HG03520 (cell line): Measurements from ENCODE around the gene PPP1R14C.

Experiments used
- ATAC-seq: cut with Tn5 transposase; IDR thresholded peaks from one replicate; pipeline ENCODE4 v1.9.1; 2021; ENCODE audit warnings: mild to moderate bottlenecking, moderate library complexity; ENCODE audit not compliant: unreplicated experiment

PPP1R14C gene, protein sequence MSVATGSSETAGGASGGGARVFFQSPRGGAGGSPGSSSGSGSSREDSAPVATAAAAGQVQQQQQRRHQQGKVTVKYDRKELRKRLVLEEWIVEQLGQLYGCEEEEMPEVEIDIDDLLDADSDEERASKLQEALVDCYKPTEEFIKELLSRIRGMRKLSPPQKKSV

DNA sequence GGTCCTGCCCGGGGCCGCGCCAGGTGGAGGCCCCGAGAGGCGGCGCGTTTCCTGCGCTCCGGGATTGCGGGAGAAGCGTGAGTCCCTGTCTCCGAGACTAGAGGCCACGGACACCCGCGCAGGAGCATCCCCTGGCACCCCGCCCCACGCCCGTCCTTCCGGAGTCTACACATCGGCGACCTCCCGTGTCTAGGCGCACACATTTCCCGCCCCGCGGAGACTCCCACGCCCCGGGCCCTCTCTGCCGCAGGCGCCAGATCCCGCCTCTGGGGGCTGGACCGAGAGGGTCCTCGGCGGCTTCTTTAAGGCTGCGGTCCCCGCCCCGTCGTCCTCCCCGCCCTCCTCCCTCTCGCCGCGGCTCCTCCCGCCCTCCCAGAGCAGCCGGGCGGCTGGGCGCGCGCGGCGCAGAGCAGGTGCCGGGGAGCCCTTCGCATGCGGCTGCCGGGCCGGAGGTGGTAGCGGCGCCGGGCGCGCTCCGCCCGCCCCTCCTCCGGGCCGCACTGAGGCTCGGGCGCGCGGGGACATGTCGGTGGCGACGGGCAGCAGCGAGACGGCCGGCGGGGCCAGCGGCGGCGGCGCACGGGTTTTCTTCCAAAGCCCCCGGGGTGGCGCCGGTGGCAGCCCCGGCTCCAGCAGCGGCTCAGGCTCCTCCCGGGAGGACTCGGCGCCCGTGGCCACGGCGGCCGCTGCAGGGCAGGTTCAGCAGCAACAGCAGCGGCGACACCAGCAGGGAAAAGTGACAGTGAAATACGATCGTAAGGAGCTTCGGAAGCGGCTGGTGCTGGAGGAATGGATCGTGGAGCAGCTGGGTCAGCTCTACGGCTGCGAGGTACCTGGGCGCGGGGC is at the start of gene PPP1R14C:
TSS of gene PPP1R14C (plus strand) at position 375 of the 846 bp plus-strand sequence. CDS start at position 524, 149 bp downstream.
- ATAC-seq, result no peak

DNA sequence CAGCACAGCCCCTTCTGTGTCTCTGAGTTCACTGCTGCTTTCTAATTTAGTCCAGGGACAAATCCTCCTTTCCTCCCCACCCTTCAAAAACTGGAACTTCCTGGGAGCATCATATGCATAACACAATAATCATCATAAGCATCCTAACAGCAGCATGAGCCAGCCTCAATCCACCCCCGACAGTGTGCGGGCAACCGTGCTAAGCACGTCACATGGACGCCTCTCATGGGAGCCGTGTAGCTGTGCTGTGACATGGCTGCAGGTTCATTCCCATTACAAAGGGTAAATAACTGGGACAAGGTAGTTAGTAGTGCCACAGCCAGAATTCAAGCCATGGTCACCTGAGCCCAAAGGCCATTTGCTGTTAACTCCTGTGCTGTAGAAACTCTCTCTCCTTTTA is 49.4 kb upstream of the PPP1R14C start:
- no peak for ATAC-seq

DNA sequence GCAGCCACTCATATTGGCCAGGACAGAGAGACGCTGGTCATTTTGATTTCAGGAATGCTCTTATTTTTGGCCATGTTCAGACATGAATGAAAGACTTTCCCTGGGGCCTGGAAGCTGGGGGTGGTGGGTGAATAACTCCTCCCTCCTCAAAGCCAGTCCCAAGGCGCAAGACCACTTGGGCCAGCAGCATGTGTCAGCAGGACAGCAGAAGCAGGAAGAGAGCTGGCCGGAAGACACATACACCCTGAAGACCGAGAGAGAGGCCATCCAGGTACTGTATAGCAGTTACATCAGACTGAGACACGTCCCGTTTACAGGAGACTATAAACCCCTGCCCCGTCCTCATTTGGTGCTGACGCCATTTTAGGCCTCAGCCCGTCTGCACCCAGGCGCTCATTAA is 44.7 kb upstream of the PPP1R14C start:
- no peak for ATAC-seq

DNA sequence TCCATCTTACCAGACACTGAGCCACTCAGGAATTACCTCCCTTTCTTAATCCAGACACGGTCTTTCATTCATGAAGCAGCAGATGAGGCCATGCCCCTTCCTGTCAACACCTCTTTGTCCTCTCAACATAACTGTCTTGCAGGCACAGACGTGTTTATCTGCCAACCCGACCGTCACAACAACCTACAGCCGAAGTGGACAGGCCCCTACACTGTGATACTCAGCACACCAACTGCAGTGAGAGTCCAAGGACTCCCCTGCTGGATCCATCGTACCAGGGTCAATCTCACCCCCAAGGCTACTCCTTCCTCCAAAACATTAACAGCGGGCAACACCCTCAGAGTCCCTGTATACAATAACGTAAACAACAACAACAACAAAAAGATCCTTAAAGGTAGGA is 43.3 kb upstream of the PPP1R14C start:
- no peak for ATAC-seq

DNA sequence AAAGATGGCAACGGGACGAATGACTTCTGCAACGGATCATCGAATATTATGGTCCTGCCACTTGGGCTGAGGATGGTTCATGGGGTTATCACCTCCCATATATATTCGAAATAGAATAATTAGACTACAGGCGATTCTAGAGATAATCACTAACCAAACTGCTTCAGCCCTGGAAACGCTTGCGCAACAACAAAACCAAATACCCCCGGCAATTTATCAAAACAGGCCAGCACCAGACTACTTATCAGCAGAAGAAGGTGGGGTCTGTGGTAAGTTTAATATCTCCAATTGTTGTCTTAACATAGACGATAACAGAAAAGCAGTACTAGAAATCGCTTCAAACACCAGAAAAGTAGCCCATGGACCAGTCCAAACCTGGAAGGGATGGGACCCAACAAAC is 42.9 kb upstream of the PPP1R14C start:
- no peak for ATAC-seq

DNA sequence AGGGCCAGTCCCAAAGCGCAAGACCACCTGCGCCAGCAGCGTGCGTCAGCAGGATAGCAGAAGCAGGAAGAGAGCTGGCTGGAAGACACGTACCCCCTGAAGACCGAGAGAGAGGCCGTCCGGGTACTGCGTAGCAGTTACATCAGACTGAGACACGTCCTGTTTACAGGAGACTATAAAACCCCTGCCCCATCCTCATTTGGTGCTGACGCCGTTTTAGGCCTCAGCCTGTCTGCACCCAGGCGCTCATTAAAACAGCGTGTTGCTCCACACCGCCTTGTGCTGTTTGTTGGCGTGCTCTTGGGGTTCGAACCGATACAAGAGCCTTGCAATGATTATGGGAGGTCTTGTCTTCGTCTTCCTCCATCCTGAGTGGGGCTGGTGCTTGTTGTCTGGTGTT is 42.1 kb upstream of the PPP1R14C start:
- ATAC-seq, result no peak

DNA sequence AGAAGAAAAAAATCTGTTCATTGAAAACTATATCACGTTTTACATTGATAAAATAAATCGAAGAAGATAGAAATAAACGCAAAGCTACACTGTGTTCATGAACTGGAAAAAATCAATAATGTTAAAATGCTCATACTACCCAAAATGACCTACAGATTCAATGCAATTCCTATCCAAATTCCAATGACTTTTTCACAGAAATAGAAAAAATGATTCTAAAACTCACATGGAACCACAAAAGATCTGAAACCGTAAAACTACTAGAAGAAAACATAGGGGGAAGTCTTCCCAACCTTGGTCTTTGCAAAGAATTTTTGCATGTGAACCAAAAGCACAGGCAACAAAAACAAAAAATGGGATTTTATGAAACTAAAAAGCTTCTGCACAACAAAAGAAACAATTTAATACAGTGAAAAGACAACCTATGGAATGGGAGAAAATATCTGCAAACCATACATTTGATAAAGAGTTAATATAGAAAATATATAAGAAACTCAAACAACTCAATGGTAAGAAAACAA is 40.0 kb upstream of the PPP1R14C start:
- ATAC-seq, result no peak

DNA sequence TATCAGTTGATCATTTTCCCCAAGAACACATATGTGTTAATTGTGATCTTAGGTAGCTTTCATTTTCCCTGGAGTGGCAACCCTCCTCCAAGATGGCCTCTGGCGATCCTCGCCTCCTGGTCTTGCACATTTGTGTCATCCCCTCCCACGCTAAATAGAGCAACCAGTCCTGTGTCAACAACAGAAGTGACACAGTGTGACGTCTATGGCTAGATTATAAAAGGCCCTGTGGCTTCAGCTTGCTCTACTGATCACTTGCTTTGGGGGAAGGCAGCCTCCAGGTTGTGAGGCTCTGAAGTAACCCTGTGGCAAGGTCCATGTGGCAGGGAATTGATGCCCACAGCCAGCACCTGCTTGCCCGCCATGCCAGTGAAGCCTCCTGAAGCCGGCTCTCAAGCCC is 30.6 kb upstream of the PPP1R14C start:
- ATAC-seq, result no peak

DNA sequence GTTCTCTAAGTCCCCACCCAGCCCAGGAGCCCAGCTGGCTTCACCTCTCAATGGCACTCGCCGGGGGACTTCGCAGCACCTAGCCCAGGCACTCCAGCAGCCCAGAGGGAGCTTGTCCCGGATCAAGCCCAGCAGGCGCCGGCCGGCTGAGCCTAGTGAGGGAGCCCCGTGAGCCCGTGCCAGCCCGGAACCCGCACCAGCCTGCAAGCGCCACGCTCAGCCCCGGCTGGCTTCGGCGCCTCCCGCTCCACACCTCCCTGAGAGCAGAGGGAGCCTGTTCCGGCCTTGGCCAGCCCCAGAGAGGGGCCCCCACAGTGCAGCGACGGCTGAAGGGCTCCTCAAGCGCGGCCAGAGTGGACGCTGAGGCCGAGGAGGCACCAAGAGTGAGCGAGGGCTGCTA is 27.1 kb upstream of the PPP1R14C start:
- no peak for ATAC-seq

DNA sequence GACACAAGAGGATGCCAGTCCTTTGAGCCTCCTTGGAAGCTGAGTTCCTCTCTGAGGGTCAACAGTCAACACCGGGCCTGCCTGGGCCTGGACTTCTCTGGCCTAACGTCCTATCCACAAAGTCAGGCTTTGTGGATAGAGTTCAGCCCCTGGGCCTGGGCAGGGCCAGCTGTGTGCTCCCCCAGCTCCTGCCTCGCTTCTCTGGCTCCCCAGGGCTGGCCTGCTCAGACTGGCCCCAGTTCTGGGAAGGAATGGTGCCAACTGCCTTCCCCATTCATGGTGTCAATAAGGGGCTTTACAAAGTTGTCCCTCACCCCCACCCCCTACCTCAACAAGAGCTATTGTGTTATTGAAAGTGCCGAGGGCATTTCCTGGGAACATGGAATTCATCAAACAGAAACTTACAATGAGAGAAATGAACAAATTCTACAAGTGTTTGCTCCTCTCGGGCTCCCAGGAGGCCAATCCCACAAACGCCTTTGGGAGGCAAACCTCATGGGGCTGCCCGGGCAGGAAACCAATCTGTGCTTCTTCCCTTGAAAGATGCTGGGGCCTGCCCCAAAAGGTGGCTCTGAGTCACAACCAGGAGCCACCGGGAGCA is 26.5 kb upstream of the PPP1R14C start:
- no peak for ATAC-seq

DNA sequence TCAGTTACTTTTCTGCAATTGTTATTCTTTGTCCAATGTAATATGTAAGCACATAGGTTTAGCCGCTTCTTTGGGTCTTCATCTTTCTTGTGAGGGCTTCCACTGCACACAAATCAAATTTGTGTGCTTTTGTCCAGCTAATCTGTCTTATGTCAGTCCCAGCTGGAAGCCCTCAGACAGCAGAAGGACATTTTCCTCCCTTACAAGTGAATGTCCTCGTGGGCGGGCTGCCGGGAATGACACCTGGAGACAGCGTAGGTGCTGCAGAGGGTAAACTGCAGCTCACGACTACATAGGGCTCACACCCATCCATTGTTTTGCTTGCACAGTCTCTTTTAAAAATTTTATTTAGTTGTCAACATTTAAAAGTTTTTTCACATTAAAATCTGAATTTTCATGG is 24.6 kb upstream of the PPP1R14C start:
- ATAC-seq, result no peak

DNA sequence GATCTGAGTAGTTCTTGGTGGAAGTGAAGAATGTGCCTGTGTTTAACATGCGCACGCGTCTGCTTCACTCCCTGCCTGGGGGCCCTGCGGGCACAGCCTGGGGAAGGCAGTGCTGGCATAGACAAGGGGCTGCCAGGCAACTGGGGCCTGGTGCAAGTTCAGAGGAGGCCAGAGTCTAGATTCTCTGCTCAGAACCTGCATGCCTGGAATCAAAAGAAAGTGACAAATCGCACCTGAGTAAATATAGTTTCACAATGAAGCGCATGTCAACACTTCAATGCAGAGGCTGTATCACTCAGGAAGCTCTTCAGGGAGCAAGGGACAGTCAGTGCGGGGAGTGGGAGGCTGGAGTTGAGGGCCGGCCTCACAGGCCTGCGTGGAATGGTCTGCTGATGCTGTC is 24.2 kb upstream of the PPP1R14C start:
- ATAC-seq, result no peak

DNA sequence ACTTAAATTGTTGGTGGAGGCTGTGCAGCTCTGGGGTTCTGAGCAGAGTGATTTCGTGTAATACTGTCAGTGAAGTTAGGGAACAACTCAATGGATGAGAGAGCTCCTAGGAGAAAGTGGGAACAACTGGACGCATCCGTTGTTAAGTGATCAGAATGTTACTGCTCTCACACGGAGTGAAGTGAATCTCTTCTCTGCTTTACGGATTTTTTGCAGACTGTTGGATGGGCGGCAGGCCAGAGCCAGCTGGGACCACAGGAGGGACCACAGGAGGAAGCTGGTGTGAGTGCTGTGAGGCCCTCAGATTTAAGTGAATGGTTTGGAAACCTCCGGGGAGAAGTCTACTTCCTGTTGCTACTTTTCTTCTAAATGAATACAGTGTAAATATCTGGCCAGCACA is 23.7 kb upstream of the PPP1R14C start:
- no peak for ATAC-seq

DNA sequence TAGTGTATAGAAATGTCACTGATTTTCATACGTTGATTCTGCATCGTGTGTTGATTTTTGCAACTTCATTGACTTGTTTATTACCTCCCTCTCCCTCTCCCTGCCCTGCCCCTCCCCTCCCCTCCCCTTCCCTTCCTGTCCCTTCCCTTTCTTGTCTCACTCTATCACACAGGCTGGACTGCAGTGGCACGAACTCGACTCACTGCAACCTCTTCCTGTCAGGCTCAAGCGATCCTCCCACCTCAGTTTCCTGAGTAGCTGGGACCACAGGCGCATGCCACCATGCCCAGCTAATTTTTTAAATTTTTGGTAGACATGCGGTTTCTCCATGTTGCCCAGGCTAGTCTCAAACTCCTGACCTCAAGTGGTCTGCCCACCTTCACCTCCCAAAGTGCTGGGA is 19.2 kb upstream of the PPP1R14C start:
- no peak for ATAC-seq

DNA sequence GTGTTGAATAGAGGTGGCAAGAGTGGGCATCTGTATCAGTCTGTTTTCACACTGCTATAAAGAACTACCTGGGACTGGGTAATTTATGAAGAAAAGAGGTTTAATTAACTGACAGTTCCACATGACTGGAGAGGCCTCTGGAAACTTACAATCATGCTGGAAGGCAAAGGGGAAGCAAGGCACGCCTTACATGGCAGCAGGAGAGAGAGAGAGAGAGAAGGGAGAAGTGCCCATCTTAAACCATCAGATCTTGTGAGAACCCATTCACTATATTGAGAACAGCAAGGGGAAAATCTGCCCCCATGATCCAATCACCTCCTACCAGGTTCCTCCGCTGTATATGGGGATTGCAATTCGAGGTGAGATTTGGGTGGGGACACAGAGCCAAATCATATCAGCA is 18.6 kb upstream of the PPP1R14C start:
- ATAC-seq, result no peak

DNA sequence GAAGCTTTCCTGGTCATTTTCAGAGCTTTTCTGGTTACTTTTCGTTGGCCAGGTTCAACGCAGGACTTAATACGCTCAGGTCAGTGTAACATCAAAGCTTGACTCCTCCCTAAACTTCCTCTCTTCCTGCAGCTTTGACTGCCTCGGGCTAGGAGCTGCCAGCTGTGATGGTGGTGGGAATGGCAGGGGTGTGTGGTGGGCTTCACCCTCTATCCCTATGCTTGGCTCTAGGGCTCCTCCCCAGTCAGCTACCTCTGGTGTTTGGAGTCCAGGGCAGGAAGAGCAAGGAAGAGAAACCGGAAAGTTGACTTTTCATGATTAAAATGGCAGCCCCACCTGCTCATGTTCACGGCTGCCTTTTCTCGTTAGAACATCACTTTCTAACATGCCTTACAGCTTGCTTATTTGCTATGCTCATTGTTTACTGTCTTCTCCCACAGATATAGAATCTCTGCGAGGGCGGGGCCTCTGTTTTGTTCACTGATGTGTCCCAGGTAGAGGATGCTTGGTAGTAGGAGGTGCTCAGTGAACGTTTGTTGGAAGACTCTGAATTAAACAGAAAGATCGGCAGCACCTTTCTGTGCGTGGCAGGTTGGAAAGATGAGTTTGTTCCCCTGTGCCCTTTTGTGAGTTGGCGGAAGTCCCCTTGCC is 16.1 kb upstream of the PPP1R14C start:
- no peak for ATAC-seq

DNA sequence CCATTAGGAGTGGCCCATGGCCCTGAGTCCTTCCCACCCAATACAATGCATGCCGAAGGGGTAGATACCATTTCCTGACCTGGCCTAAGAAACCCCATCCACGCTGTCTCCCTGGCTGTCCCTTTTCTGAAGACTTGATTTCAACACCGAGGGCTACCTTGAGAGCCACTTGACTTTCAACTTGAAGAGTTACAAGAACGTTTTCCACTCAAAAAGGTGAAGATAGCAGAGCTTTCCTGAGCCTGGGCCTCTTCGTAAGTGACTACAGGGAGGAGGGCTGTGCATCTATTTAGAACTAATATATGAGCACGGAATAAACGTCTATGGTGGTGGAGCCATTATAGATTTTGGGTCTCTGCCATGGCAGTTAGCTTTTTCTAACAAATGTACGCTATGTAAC is 14.4 kb upstream of the PPP1R14C start:
- no peak for ATAC-seq

DNA sequence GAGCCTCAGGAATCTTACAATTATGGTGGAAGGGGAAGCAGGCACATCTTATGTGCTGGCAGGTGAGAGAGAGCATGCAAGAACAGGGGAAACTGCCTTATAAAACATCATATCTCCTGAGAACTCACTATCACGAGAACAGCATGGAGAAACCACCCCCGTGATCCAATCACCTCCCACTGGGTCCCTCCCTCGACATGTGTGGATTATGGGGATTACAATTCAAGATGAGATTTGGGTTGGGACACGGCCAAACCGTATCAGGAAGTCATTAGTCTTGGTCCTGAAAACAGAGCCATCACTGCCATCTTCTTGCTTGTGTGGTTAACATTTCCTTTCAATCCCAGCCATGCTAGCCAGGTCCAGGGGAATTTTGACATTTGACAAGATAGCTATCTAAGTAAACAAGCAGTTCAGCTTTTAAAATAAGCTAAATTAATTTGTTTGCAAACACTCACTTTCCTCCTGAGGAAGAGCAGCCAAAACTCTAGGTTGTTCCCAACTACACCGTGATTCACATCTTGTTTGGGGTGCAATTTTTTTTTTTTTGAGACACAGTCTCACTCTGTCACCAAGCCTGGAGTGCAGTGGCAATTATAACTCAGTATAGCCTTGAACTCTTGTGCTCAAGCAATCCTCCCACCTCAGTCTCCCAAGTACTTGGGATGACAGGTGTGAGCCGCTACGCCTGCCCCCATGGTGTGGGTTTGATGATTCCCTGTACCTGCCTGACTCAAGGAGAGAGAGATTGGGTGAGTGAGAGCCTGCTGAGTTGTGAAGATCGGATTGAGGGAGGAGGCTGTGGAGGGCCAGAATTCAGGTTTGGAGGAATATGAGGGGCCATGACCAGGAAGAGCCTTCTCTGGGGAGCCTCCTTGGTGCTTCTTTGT is 13.0 kb upstream of the PPP1R14C start:
- ATAC-seq, result no peak

DNA sequence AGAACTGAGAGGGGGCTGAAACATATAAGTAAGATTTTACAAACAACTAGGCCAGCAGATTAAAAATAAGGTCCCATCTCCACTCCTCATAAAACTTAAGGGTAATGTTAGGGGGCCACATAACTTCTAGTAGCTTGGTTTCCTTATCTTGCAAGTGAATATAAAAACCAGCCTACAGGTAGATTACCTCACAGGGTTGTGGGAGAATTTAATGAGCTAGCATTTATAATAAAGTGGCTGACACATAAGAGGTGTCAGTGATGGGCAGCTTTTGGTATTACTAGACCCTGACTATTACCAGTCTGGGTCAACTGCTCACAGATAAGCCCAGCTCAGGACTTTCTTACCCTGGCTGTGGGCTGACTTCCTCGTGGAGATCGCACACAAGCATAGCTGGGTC is 9.2 kb upstream of the PPP1R14C start:
- no peak for ATAC-seq

DNA sequence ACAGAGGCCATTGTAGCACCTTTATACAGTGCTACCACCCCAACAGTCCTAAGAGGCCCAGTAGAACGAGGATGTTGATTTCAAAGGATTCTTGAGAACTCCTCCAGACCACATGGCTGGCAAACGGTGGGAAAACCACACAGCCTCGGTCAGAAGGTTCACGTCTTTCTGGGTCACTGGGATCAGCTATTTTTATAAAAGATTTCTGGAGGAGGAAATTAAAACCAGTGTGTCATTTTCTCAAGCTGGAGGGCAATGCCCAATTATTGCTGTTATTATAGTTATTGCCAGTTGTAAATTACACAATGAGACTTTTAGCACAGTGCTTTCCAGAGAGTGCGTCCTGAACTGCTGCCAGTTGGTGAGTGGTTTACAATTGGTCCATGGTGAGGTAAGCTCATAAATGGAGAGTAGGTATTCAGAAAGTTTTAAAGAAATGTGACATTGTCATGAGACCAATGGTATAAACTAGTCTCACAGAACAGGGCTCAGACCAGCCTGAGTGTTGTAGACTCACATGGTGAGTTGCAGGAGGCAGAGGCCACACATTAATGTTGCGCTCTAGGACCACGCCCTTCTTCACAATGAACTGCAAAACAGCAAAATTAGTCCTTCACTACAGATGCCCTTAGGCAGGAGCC is 8.4 kb upstream of the PPP1R14C start:
- no peak for ATAC-seq
